IMR-90 (cell line): ENCODE measurements around the gene MAML2.

ENCODE experiments used
- BHLHE40 ChIP-seq: fragments of 150-350 bp; IDR thresholded peaks from 2 replicates; pipeline ENCODE4 v1.6.1; 2016; ENCODE audit warnings: mild to moderate bottlenecking, low read depth, low read length
- CEBPB ChIP-seq: IDR thresholded peaks from 2 replicates; pipeline ENCODE4 v1.6.1; 2012; ENCODE audit warnings: low read depth, low read length, improper control_type of control experiment
- CHD1 ChIP-seq: IDR thresholded peaks from 2 replicates; pipeline ENCODE4 v1.6.1; 2012; ENCODE audit warnings: low read depth, low read length, improper control_type of control experiment
- CTCF ChIP-seq: conservative IDR thresholded peaks from 2 replicates; pipeline ENCODE4 v1.5.1; 2012; ENCODE audit warnings: mild to moderate bottlenecking, low read depth, low read length, improper control_type of control experiment
- MAFK ChIP-seq: IDR thresholded peaks from 2 replicates; pipeline ENCODE4 v1.6.1; 2012; ENCODE audit warnings: low read depth, low read length, improper control_type of control experiment
- MAZ ChIP-seq: IDR thresholded peaks from 2 replicates; pipeline ENCODE4 v1.6.1; 2012; ENCODE audit warnings: low read depth, mild to moderate bottlenecking, low read length, improper control_type of control experiment, moderate library complexity, borderline replicate concordance
- MXI1 ChIP-seq: IDR thresholded peaks from 2 replicates; pipeline ENCODE4 v1.6.1; 2012; ENCODE audit warnings: low read depth, mild to moderate bottlenecking, low read length, moderate library complexity, borderline replicate concordance
- NFE2L2 ChIP-seq: fragments of 150-350 bp; IDR thresholded peaks from 2 replicates; pipeline ENCODE4 v1.6.1; 2016; ENCODE audit warnings: low read depth, mild to moderate bottlenecking, low read length
- POLR2A ChIP-seq: IDR thresholded peaks from 2 replicates; pipeline ENCODE4 v1.6.1; 2012; ENCODE audit warnings: mild to moderate bottlenecking, low read depth, low read length
- RAD21 ChIP-seq: IDR thresholded peaks from 2 replicates; pipeline ENCODE4 v1.6.1; 2012; ENCODE audit warnings: low read length, improper control_type of control experiment
- RCOR1 ChIP-seq: IDR thresholded peaks from 2 replicates; pipeline ENCODE4 v1.6.1; 2012; ENCODE audit warnings: mild to moderate bottlenecking, low read length, improper control_type of control experiment; ENCODE audit not compliant: insufficient replicate concordance
- RFX5 ChIP-seq: IDR thresholded peaks from 2 replicates; pipeline ENCODE4 v1.8.0; 2012; ENCODE audit warnings: low read depth, mild to moderate bottlenecking, low read length, moderate library complexity
- SMC3 ChIP-seq: fragments of 150-350 bp; IDR thresholded peaks from 2 replicates; pipeline ENCODE4 v1.6.1; 2016; ENCODE audit warnings: low read depth, mild to moderate bottlenecking, antibody characterized with exemption, low read length, moderate library complexity
- TF ChIP-seq, protein P1 (sequence below): fragments of 150-350 bp; IDR thresholded peaks from 2 replicates; pipeline ENCODE4 v1.6.1; 2017; ENCODE audit warnings: mild to moderate bottlenecking, antibody characterized with exemption, low read length, low read depth

GRCh38 chr11:96321091-96321490, 21.9 kb downstream of the MAML2 start:
- TF ChIP-seq POLR2A (no peak), CTCF (no peak), RFX5 (no peak), RAD21 (no peak), SMC3 (no peak), RCOR1 (no peak), CEBPB (no peak), BHLHE40 (no peak), MXI1 (no peak), CHD1 (no peak), MAZ (no peak), MAFK (no peak), NFE2L2 (no peak)
- TF ChIP-seq, protein P1, sequence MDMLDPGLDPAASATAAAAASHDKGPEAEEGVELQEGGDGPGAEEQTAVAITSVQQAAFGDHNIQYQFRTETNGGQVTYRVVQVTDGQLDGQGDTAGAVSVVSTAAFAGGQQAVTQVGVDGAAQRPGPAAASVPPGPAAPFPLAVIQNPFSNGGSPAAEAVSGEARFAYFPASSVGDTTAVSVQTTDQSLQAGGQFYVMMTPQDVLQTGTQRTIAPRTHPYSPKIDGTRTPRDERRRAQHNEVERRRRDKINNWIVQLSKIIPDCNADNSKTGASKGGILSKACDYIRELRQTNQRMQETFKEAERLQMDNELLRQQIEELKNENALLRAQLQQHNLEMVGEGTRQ: no peak
